HCT116 (cell line): ENCODE data around the gene HILPDA. TPM values are rescaled to one million over a fixed set of nuclear protein-coding genes. Genes with fewer than 3 reads are reported as not detected.
"Not testable (repeated sequence)": the region's sequence is repeated elsewhere in the genome, so short reads cannot be mapped to it uniquely, and the experiment has no call there.

Experiments used
- ATAC-seq: fragments of 200-7000 bp; cut with Tn5 transposase; 2 replicates; pipeline ENCODE4 v1.9.1; 2020; ENCODE audit warnings: mild to moderate bottlenecking, moderate library complexity
- BruUV-seq: library from RNA; stranded (reverse); fragments of 400-500 nt; replicated peaks from 2 replicates; lab custom pipeline; 2021; lab: Mats Ljungman, UMichigan
- CTCF ChIA-PET: fragments of 300-600 bp; sonication (Branson Sonifier 250); formaldehyde crosslinking; loops from one replicate; lab custom pipeline; 2021; ENCODE audit warnings: antibody characterized with exemption; lab: Charles Lee
- POLR2A ChIA-PET: fragments of 300-600, 350-600 bp; sonication (Branson Sonifier 250); formaldehyde crosslinking; loops from one replicate; lab custom pipeline; 2021; ENCODE audit warnings: antibody characterized with exemption; lab: Charles Lee
- RAD21 ChIA-PET, 2 experiments: fragments of 300-600 bp; sonication (Branson Sonifier 250); formaldehyde crosslinking; loops; one replicate each; lab custom pipeline; 2023; ENCODE audit warnings: low total read pairs in 2 of 2; ENCODE audit not compliant: uncharacterized antibody in 2 of 2, unreplicated experiment in 2 of 2, low non-redundant PET in 1 of 2; lab: Charles Lee
- DNase-seq: peaks from one replicate; pipeline ENCODE4 v3.0.0-alpha.2; 2010; ENCODE audit warnings: low read depth, low spot score
- H2AFZ ChIP-seq: fragments of 200-600 bp; shearing (Covaris generic), sonication (generic); 2 replicates; pipeline ENCODE4 v1.6.1; 2017; ENCODE audit warnings: low read depth, mixed run types, mixed read lengths, antibody characterized with exemption, low read length; ENCODE audit not compliant: poor library complexity, severe bottlenecking
- H3K27ac ChIP-seq: 2 replicates; pipeline ENCODE4 v1.5.1; 2012; ENCODE audit warnings: low read depth, low read length
- H3K27me3 ChIP-seq: fragments of 200-600 bp; sonication (generic); 2 replicates; pipeline ENCODE4 v1.6.1; 2016; ENCODE audit warnings: mixed run types, low read length, mixed read lengths; ENCODE audit not compliant: insufficient read depth
- H3K36me3 ChIP-seq, 2 experiments: fragments of 200-500 bp in 1 of 2; fragments of 200-600 bp in 1 of 2; sonication (Bioruptor generic) in 1 of 2; sonication (generic) in 1 of 2; 2 replicates each; pipeline versions ENCODE4 v1.5.1 to v1.6.1; 2014 to 2016; ENCODE audit warnings: low read length in 2 of 2, inconsistent platforms in 1 of 2, mixed read lengths in 1 of 2, mixed run types in 1 of 2; ENCODE audit not compliant: insufficient read depth in 2 of 2, control insufficient read depth in 1 of 2
- H3K4me1 ChIP-seq, 2 experiments: fragments of 200-600 bp in 1 of 2; sonication (generic) in 1 of 2; 2 replicates each; pipeline versions ENCODE4 v1.5.1 to v1.6.1; 2012 to 2017; ENCODE audit warnings: low read length in 2 of 2, inconsistent platforms in 1 of 2, mild to moderate bottlenecking in 1 of 2, mixed read lengths in 1 of 2, mixed run types in 1 of 2, moderate library complexity in 1 of 2; ENCODE audit not compliant: insufficient read depth in 2 of 2, control insufficient read depth in 1 of 2
- H3K4me2 ChIP-seq: fragments of 200-600 bp; sonication (generic); 2 replicates; pipeline ENCODE4 v1.6.1; 2017; ENCODE audit warnings: mixed run types, low read length, mixed read lengths
- H3K4me3 ChIP-seq, 2 experiments: fragments of 200-600 bp in 1 of 2; sonication (generic) in 1 of 2; replicated peaks in 1 of 2; 2 replicates each; pipeline ENCODE4 v1.5.1; 2011 to 2016; ENCODE audit warnings: low read length in 2 of 2, control low read depth in 1 of 2, low read depth in 1 of 2, mild to moderate bottlenecking in 1 of 2, mixed read lengths in 1 of 2, mixed run types in 1 of 2
- H3K79me2 ChIP-seq: fragments of 200-600 bp; sonication (generic); 2 replicates; pipeline ENCODE4 v1.6.1; 2017; ENCODE audit warnings: mild to moderate bottlenecking, mixed run types, low read length, moderate library complexity, mixed read lengths; ENCODE audit not compliant: insufficient read depth
- H3K9ac ChIP-seq: fragments of 200-600 bp; sonication (generic); 2 replicates; pipeline ENCODE4 v1.6.1; 2016; ENCODE audit warnings: low read length, mixed read lengths
- H3K9me2 ChIP-seq: fragments of 200-600 bp; sonication (generic), shearing (Covaris generic); 2 replicates; pipeline ENCODE4 v1.6.1; 2017; ENCODE audit warnings: mixed run types, mild to moderate bottlenecking, moderate library complexity; ENCODE audit not compliant: insufficient read depth
- H3K9me3 ChIP-seq, 2 experiments: fragments of 200-500 bp in 1 of 2; fragments of 200-600 bp in 1 of 2; sonication (Bioruptor generic) in 1 of 2; sonication (generic) in 1 of 2; 2 replicates each; pipeline ENCODE4 v1.6.1; 2014 to 2017; ENCODE audit warnings: low read length in 2 of 2, mixed read lengths in 2 of 2, inconsistent platforms in 1 of 2, low read depth in 1 of 2, mild to moderate bottlenecking in 1 of 2, mixed run types in 1 of 2, moderate library complexity in 1 of 2; ENCODE audit not compliant: control insufficient read depth in 1 of 2, insufficient read depth in 1 of 2
- H4K20me1 ChIP-seq: fragments of 200-600 bp; sonication (generic), shearing (Covaris generic); 2 replicates; pipeline ENCODE4 v1.6.1; 2017; ENCODE audit warnings: mixed run types, mild to moderate bottlenecking, moderate library complexity; ENCODE audit not compliant: insufficient read depth
- CEBPB ChIP-seq: IDR thresholded peaks from 2 replicates; pipeline ENCODE4 v1.6.1; 2012; ENCODE audit warnings: low read depth
- ELF1 ChIP-seq: IDR thresholded peaks from 2 replicates; pipeline ENCODE4 v1.6.1; 2012; ENCODE audit warnings: low read depth, borderline replicate concordance
- JUND ChIP-seq: IDR thresholded peaks from 2 replicates; pipeline ENCODE4 v1.6.1; 2012
- POLR2A ChIP-seq: IDR thresholded peaks from 2 replicates; pipeline ENCODE4 v1.7.0; 2011; ENCODE audit warnings: borderline replicate concordance; ENCODE audit not compliant: insufficient read depth, insufficient read length; ENCODE audit errors: extremely low read depth
- RAD21 ChIP-seq: IDR thresholded peaks from 2 replicates; pipeline ENCODE4 v1.6.1; 2012; ENCODE audit warnings: low read depth, mild to moderate bottlenecking
- SIN3A ChIP-seq: IDR thresholded peaks from 2 replicates; pipeline ENCODE4 v1.6.1; 2012; ENCODE audit warnings: low read depth
- YY1 ChIP-seq: IDR thresholded peaks from 2 replicates; pipeline ENCODE4 v1.6.1; 2011; ENCODE audit warnings: low read length, low read depth, moderate library complexity, mild to moderate bottlenecking; ENCODE audit not compliant: insufficient replicate concordance; ENCODE audit errors: extremely low read depth
- intact Hi-C: fragments of 100-400 bp; cut with micrococcal nuclease; formaldehyde crosslinking; loops from 2 replicates; pipeline ENCODE4 v1.10.0; 2022
- total RNA-seq: library from RNA; stranded (reverse); gene quantifications from one replicate; pipeline ENCODE4 v1.2.1, GENCODE V29; 2021; ENCODE audit not compliant: unreplicated experiment
- TF ChIP-seq, protein P1 (sequence below), 3 experiments: fragments of 200-600 bp in 1 of 3; sonication (generic) in 1 of 3; IDR thresholded peaks in 2 of 3; conservative IDR thresholded peaks in 1 of 3; 2 replicates each; pipeline ENCODE4 v1.5.1; 2012 to 2017; ENCODE audit warnings: low read depth in 2 of 3, low read length in 2 of 3, antibody characterized with exemption in 1 of 3, borderline replicate concordance in 1 of 3, control low read depth in 1 of 3, mild to moderate bottlenecking in 1 of 3, mixed read lengths in 1 of 3, mixed run types in 1 of 3, moderate library complexity in 1 of 3; ENCODE audit not compliant: insufficient read depth in 1 of 3
- TF ChIP-seq, protein P2 (sequence below): IDR thresholded peaks from 2 replicates; pipeline ENCODE4 v1.6.1; 2012

Gene HILPDA
- total RNA-seq, 1 experiment from 2014 or later: 32.8 TPM

DNA sequence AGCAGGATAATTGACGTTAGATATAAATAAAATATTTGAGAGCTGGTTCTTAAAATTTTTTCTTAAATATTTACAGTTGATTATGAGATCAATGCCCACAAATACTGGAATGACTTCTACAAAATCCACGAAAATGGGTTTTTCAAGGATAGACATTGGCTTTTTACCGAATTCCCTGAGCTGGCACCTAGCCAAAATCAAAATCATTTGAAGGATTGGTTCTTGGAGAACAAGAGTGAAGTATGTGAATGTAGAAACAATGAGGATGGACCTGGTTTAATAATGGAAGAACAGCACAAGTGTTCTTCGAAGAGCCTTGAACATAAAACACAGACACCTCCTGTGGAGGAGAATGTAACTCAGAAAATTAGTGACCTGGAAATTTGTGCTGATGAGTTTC is 23.4 kb downstream of the HILPDA start:
- ATAC-seq, POLR2A ChIA-PET, RAD21 ChIA-PET, CTCF ChIA-PET, H3K4me3 ChIP-seq, DNase-seq, H2AFZ ChIP-seq, H3K27me3 ChIP-seq, H3K9ac ChIP-seq, H4K20me1 ChIP-seq, H3K27ac ChIP-seq, H3K9me3 ChIP-seq, H3K4me2 ChIP-seq, H3K9me2 ChIP-seq: not testable (repeated sequence)
- intact Hi-C loops: loop anchor here (10.0 kb wide), 1 partner anchor 186 kb away; no protein-coding TSS in a partner anchor
- Histone ChIP-seq H3K79me2 (peaks cover 37% of the 10 kb centered on the region), H3K36me3 (peaks cover 4 to 14% of the 10 kb centered on the region in 2 experiments; a peak in 3 of 4 replicates), H3K4me1 (peaks cover 10 to 17% of the 10 kb centered on the region in 2 experiments)
- TSS peak; percentile 6 for BruUV-seq

DNA sequence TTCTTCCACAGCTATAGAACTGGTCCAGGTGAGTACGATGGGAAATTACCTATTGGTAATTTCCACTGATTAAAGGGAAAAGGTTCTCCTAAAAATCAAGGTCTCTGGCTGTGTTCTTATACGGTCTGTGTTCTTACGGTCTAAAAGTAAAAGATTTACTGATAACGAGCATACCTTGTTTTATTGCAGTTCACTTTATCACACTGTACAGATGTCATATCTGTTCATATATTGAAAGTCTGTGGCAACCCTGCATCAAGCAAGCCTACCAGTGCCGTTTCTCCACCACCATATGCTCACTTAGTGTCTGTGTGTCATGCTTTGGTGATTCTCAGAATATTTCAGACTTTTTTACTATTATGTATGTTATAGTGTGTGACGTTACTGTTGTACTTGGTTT is 32.5 kb downstream of the HILPDA start:
- H3K4me3 ChIP-seq, intact Hi-C loops, ATAC-seq, H3K79me2 ChIP-seq, H3K4me2 ChIP-seq, H3K9me2 ChIP-seq, H3K27ac ChIP-seq, DNase-seq, BruUV-seq, H2AFZ ChIP-seq, H3K4me1 ChIP-seq, H3K9me3 ChIP-seq, H4K20me1 ChIP-seq, H3K27me3 ChIP-seq, CTCF ChIA-PET, RAD21 ChIA-PET, POLR2A ChIA-PET, H3K9ac ChIP-seq, H3K36me3 ChIP-seq: not testable (repeated sequence)

DNA sequence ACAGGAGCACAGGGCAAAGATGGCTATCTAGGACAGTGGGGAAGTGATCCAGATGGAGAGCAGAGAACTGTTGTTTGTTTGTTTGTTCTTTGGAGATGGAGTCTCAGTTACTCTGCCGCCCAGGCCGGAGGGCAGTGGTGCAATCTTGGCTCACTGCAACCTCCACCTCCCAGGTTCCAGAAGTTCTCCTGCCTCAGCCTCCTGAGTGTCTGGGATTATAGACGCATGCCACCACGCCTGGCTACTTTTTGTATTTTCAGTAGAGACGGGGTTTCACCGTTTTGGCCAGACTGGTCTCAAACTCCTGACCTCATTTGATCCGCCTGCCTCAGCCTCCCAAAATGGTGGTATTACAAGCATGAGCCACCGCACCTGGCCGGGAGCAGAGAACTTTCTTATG is 41.7 kb downstream of the HILPDA start:
- no TSS peak for BruUV-seq
- CTCF ChIA-PET: no interaction called here
- Histone ChIP-seq H3K9me3 (no peaks in the 10 kb centered on the region), H4K20me1 (no peaks in the 10 kb centered on the region), H3K4me3 (no peak overlapping the region), H3K9ac (no peak overlapping the region), H3K9me2 (no peaks in the 10 kb centered on the region), H3K4me2 (no peak overlapping the region), H3K36me3 (peaks cover 4 to 9% of the 10 kb centered on the region in 2 experiments; a peak in 2 of 4 replicates), H3K27me3 (no peaks in the 10 kb centered on the region), H3K27ac (no peak overlapping the region), H2AFZ (no peak overlapping the region)
- DNase-seq: no peak
- intact Hi-C loops: no loop called here
- RAD21 ChIA-PET: no interaction called here
- TF ChIP-seq YY1 (no peak), CEBPB (no peak), SIN3A (no peak), RAD21 (no peak), ELF1 (no peak), POLR2A (no peak), JUND (no peak)
- TF ChIP-seq, protein P1, sequence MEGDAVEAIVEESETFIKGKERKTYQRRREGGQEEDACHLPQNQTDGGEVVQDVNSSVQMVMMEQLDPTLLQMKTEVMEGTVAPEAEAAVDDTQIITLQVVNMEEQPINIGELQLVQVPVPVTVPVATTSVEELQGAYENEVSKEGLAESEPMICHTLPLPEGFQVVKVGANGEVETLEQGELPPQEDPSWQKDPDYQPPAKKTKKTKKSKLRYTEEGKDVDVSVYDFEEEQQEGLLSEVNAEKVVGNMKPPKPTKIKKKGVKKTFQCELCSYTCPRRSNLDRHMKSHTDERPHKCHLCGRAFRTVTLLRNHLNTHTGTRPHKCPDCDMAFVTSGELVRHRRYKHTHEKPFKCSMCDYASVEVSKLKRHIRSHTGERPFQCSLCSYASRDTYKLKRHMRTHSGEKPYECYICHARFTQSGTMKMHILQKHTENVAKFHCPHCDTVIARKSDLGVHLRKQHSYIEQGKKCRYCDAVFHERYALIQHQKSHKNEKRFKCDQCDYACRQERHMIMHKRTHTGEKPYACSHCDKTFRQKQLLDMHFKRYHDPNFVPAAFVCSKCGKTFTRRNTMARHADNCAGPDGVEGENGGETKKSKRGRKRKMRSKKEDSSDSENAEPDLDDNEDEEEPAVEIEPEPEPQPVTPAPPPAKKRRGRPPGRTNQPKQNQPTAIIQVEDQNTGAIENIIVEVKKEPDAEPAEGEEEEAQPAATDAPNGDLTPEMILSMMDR (IDR thresholded peaks at IDR 0.05 in 2 of 3, conservative IDR thresholded peaks at IDR 0.05 in 1 of 3; ENCODE audit: borderline replicate concordance in 1 of 3, insufficient read depth in 1 of 3, low read depth in 2 of 3, low read length in 2 of 3): no peak
- TF ChIP-seq, protein P2, sequence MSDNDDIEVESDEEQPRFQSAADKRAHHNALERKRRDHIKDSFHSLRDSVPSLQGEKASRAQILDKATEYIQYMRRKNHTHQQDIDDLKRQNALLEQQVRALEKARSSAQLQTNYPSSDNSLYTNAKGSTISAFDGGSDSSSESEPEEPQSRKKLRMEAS: no peak
- TF ChIP-seq, all 23 proteins: peak for 0
- POLR2A ChIA-PET: no interaction called here
- ATAC-seq: no peak
- H3K4me1 ChIP-seq: no peaks in the 10 kb centered on the region
- H3K79me2 ChIP-seq: no peaks in the 10 kb centered on the region
